ENCODE data around the gene GSTK1. TPM values are rescaled to one million over a fixed set of nuclear protein-coding genes. Genes with fewer than 3 reads are reported as not detected.

Gene GSTK1
- total and polyA plus RNA-seq, 9 of the 15 experiments (the other 6 are each of a cell fraction or from before 2014, with no cell fraction given): 155 to 441 (median 233) TPM

DNA sequence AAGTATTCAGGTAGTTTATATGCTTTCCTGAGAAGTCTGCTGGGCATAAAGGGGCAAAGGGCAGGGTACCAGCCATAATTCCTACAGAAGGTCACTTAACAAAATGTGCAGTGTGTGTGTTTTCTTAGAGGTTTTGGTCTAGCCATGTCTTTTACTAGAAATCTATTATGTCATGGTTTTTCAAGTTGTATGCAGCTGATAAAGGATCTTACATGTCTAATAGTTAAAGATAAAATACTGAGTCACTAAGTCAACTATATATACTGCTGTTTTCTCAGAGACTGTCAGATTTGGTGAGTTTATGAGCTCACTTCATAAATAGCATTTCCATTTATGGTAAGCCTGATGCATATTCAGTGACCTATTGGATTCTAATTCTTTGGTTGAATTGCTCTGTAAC lies 32.6 kb downstream of the GSTK1 start (continued):
- TF ChIP-seq CBX2 (IDR thresholded peaks at IDR 0.05; ENCODE audit: insufficient read depth, low read length, poor library complexity, severe bottlenecking) (no peak), E2F3 (CRISPR knock-in tag; IDR thresholded peaks at IDR 0.05) (no peak), MAFK (IDR thresholded peaks at IDR 0.05; ENCODE audit: low read length) (peak; percentile 2; the same call in 1 of the 2 replicates)
- TF ChIP-seq, protein P1, sequence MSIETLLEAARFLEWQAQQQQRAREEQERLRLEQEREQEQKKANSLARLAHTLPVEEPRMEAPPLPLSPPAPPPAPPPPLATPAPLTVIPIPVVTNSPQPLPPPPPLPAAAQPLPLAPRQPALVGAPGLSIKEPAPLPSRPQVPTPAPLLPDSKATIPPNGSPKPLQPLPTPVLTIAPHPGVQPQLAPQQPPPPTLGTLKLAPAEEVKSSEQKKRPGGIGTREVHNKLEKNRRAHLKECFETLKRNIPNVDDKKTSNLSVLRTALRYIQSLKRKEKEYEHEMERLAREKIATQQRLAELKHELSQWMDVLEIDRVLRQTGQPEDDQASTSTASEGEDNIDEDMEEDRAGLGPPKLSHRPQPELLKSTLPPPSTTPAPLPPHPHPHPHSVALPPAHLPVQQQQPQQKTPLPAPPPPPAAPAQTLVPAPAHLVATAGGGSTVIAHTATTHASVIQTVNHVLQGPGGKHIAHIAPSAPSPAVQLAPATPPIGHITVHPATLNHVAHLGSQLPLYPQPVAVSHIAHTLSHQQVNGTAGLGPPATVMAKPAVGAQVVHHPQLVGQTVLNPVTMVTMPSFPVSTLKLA (conservative IDR thresholded peaks at IDR 0.05): no peak

DNA sequence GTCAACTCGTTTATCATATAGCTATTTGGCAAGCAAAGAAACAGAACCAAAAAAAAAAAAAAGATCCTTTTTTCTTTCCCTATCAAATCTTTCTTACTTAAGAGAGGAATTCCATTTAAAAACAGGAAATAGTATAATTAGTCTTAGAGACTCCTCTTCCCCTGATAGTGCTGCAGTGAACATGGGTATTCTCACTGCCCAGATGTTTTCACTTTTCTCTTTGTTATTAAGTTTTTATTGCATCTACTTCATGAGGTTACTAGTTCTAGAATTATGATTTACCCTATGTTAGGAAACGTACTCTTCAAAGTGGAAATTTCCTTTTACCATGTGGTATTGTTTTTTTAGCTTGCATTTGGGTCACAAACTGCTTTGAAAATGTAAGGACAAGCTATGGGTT lies 33.4 kb downstream of the GSTK1 start:
- H3K9ac ChIP-seq (ENCODE audit: insufficient read depth in 1 of 2, low read depth in 2 of 2, low read length in 2 of 2): no peak overlapping the region
- 78% methylated on average over 2 of the region's 2 CpGs for WGBS (ENCODE audit: insufficient coverage, low coverage, missing lambda C conversion rate)
- no peak for ATAC-seq
- no peaks in the 10 kb centered on the region for H3K9me3 ChIP-seq (replicated peaks; ENCODE audit: control insufficient read depth, insufficient read depth, low read depth, low read length)
- ChIA-PET POLR2A (interaction anchor here (0.7 to 2.2 kb wide), 7 partner anchors 8 to 80 kb away, joined by 3 to 8 read pairs (median 3); partner anchors contain the start of gene CASP2), CTCF (ENCODE audit: low intra/inter-chr PET ratio) (interaction anchor here (0.7 kb wide), 1 partner anchor 293 kb away, joined by 3 read pairs; no protein-coding TSS in a partner anchor)
- H3K4me3 ChIP-seq: no peak overlapping the region
- H3K27me3 ChIP-seq (ENCODE audit: control insufficient read depth in 2 of 2, insufficient read depth in 2 of 2, low read length in 2 of 2): no peaks in the 10 kb centered on the region
- H3K4me1 ChIP-seq (replicated peaks in 1 of 2; ENCODE audit: control insufficient read depth in 2 of 2, insufficient read depth in 2 of 2, low read length in 2 of 2): peaks cover 0 to 16% of the 10 kb centered on the region in 2 experiments; a peak in 2 of 5 replicates
- intact Hi-C loops (cut with micrococcal nuclease) (no loop called here), in situ Hi-C loops (cut with MboI) (no loop called here)
- FAIRE-seq: no peak
- no peaks in the 10 kb centered on the region for H4K20me1 ChIP-seq (replicated peaks; ENCODE audit: control insufficient read depth, insufficient read depth, low read length)
- H2AFZ ChIP-seq (ENCODE audit: low read depth, low read length): no peak overlapping the region
- H3K79me2 ChIP-seq (ENCODE audit: control insufficient read depth, insufficient read depth, low read length): peaks cover 23% of the 10 kb centered on the region; the same call in 1 of the 3 replicates
- no peak for TF ChIP-seq SMARCA5 (IDR thresholded peaks at IDR 0.05)
- TF ChIP-seq, protein P2, sequence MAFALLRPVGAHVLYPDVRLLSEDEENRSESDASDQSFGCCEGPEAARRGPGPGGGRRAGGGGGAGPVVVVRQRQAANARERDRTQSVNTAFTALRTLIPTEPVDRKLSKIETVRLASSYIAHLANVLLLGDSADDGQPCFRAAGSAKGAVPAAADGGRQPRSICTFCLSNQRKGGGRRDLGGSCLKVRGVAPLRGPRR (CRISPR knock-in tag; IDR thresholded peaks at IDR 0.05): no peak
- TF ChIP-seq FUS (optimal IDR thresholded peaks at IDR 0.05; ENCODE audit: low read depth, low read length): no peak
- no TSS peak for BruUV-seq (replicated peaks)
- H3K9me1 ChIP-seq (ENCODE audit: control insufficient read depth, insufficient read depth, low read length): no peaks in the 10 kb centered on the region
- no peak overlapping the region for H3K27ac ChIP-seq (ENCODE audit: extremely low read depth, low read depth, low read length)
- peaks cover 97% of the 10 kb centered on the region for H3K36me3 ChIP-seq (ENCODE audit: control insufficient read depth, insufficient read depth, low read length)
- DNase-seq (ENCODE audit: extremely low read depth in 1 of 4, low spot score in 3 of 4): no peak
- H3K4me2 ChIP-seq (ENCODE audit: insufficient read depth, low read length): no peak overlapping the region

All from K562 (cell line).